HFF-Myc (cell line): ENCODE data around the gene GPR39.

Source experiments
- DNase-seq: peaks from one replicate; pipeline ENCODE4 v3.0.0-alpha.2; 2011; ENCODE audit warnings: low read depth; ENCODE audit errors: extremely low read depth
- H3K4me3 ChIP-seq: replicated peaks from 2 replicates; pipeline ENCODE4 v1.5.1; 2011; ENCODE audit warnings: low read depth, mild to moderate bottlenecking, control low read depth, low read length
- TF ChIP-seq, protein P1 (sequence below): IDR thresholded peaks from 2 replicates; pipeline ENCODE4 v1.5.1; 2012; ENCODE audit warnings: mild to moderate bottlenecking, low read depth, low read length, control low read depth; ENCODE audit errors: missing control alignments

GPR39 gene

DNA sequence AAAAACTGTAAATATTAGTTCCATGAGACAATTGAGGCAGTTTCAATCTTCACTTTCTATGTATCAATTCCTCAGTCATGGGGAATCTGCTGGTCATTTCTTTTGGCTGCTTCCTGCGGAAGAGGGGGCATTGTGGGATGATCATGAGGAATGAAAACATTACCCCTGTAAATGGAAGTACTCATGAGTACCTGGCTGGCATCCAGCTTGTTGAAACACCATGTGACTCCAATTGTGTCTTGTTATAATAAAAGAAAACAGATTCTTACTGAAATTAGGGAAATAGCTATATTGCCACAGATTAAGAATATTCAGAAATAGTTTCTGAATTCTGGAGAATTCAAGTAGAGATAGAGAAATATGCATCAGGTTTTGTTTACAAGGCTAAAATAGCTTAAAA is 41.6 kb upstream of the GPR39 start:
- DNase-seq, result no peak
- no peak overlapping the region for H3K4me3 ChIP-seq
- TF ChIP-seq, protein P1, sequence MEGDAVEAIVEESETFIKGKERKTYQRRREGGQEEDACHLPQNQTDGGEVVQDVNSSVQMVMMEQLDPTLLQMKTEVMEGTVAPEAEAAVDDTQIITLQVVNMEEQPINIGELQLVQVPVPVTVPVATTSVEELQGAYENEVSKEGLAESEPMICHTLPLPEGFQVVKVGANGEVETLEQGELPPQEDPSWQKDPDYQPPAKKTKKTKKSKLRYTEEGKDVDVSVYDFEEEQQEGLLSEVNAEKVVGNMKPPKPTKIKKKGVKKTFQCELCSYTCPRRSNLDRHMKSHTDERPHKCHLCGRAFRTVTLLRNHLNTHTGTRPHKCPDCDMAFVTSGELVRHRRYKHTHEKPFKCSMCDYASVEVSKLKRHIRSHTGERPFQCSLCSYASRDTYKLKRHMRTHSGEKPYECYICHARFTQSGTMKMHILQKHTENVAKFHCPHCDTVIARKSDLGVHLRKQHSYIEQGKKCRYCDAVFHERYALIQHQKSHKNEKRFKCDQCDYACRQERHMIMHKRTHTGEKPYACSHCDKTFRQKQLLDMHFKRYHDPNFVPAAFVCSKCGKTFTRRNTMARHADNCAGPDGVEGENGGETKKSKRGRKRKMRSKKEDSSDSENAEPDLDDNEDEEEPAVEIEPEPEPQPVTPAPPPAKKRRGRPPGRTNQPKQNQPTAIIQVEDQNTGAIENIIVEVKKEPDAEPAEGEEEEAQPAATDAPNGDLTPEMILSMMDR, result no peak

DNA sequence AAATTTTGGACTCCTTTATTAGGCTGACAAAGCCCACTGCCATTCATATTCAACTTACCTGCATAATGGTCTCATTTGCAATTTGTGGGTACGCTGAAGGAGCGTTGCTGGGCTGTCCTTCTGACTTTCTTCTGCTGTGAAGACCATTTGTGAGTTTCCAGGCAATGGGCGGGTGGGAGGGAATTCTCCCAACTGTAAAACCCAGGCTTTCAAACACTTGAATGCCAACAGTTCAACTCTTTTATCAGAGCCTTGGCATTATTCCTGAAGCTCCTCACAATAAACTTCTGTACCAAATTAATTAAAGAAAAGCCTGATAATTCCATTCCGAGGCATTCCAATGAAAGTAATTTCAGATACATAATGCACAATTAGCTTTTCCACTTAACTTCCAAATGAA is 35.2 kb upstream of the GPR39 start:
- TF ChIP-seq, protein P1, result no peak
- no peak for DNase-seq
- no peak overlapping the region for H3K4me3 ChIP-seq

DNA sequence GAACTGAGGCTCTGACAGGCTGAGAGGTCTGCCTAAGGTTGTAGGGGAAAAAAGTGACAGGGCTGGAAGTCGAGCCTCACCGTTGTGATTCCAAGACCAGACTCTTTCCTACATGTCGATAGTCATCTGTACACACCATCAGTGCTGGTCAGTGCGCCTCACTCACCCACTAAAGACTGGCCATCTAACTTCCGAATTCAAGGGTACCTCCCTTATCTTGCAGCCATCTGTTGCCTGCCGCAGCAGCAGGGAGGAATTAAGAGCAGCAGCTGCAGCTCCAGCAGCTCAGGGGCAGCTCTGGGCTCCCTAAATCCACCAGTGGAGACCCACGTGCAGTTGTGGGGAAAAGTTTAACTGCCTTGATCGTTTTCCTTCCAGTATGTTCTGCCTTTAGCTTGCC is 32.6 kb upstream of the GPR39 start:
- no peak overlapping the region for H3K4me3 ChIP-seq
- DNase-seq, result no peak
- TF ChIP-seq, protein P1, result no peak

DNA sequence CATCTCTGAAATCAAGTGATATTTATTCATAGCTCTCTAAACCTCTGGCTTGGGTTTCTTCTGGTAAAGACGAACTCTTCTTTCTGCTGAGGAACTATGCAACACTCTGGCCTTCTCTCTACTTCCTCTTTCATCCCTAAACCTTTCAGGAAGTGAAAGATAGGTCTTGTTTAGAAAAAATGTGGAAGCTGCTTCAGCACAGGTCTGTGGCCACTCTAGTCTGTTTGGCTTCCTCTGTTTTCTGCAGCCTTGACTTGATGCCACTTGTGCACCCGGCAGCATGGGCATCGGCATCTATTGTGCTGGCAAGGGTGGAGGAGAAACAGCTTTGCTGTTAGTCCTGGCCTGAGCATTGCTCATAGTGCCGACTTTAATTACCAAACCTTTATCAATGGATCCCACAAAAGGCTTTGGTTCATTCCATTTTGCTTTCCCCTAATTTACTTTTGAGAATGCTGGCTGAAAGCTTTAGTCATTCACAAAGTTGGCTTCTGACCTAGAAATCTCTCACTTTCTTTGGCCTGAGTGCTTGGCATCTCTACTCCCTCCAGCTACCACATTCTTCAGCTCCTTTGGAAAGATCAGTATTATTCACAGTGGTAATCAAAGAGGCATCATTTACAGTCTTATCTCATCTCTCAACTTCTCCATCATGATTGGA is 32.0 kb upstream of the GPR39 start:
- DNase-seq, result no peak
- TF ChIP-seq, protein P1, result no peak
- no peak overlapping the region for H3K4me3 ChIP-seq

DNA sequence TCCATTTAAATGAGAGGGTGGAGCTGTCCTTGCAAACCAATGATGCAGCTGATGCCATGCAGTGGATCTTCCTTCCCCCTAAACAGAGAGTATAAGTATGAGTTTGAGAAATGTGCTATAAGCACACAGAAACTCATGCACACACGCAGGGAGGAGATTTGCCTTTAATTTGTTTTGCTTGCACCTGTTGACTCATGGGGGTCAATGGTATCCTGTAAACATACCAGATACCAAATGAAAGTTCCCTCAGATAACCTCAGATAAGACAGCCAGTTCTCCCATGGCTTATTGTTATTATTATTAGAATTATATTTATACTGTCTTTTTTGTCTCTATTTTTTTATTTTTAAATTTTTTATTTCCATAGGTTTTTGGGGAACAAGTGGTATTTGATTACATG is 29.5 kb upstream of the GPR39 start:
- DNase-seq, result no peak
- TF ChIP-seq, protein P1, result no peak

DNA sequence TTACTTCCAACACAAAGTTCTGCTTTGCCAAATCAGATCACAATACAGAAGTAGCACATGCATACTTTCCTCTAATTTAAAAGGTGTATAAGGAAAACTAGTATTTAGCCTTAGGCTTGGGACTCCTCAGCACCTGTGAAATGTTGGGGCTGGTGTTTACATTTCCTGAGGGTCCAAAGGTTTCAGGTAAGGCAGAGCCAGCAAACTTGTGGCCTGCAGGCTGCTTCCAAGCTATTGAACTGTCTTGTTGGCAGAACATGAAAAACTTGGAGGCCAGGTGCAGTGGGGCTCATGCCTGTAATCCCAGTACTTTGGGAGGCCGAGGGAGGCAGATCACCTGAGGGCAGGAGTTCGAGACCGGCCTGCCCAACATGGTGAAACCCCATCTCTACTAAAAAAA is 26.5 kb upstream of the GPR39 start:
- DNase-seq, result no peak
- no peak overlapping the region for H3K4me3 ChIP-seq
- TF ChIP-seq, protein P1, result no peak

More for the DNA sequence above, 29.5 kb upstream of the GPR39 start:
- H3K4me3 ChIP-seq, result no peak overlapping the region

DNA sequence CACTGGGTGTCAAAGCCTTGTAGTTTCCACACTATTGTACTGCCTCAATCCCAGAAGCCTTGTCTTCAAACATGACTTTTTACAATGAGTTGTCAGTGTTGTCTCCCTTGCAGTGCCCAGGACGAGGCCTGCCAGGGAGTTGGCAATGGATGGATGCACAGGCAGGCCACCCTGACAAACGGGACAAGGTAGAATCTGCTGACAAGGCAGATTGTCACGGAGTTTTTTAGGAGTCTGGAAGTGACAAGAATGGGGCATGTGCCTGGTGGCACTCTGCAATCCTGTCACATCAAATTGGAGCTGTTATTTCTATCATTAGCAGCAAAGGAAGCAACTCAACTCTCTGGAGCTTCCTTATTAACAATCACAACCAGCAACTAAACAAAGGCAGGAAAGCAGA is 25.2 kb upstream of the GPR39 start:
- no peak overlapping the region for H3K4me3 ChIP-seq
- TF ChIP-seq, protein P1, result no peak
- DNase-seq, result no peak
